ENCODE data around the gene SOX1.

SOX1 gene

GRCh38 chr13:112060282-112060830 is 6.6 kb upstream of the SOX1 start:
- TF ChIP-seq, protein P1, sequence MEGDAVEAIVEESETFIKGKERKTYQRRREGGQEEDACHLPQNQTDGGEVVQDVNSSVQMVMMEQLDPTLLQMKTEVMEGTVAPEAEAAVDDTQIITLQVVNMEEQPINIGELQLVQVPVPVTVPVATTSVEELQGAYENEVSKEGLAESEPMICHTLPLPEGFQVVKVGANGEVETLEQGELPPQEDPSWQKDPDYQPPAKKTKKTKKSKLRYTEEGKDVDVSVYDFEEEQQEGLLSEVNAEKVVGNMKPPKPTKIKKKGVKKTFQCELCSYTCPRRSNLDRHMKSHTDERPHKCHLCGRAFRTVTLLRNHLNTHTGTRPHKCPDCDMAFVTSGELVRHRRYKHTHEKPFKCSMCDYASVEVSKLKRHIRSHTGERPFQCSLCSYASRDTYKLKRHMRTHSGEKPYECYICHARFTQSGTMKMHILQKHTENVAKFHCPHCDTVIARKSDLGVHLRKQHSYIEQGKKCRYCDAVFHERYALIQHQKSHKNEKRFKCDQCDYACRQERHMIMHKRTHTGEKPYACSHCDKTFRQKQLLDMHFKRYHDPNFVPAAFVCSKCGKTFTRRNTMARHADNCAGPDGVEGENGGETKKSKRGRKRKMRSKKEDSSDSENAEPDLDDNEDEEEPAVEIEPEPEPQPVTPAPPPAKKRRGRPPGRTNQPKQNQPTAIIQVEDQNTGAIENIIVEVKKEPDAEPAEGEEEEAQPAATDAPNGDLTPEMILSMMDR (IDR thresholded peaks at IDR 0.05; ENCODE audit: low read length) = no peak
- TF ChIP-seq EZH2 (IDR thresholded peaks at IDR 0.05; ENCODE audit: borderline replicate concordance, low read length) = no peak
- Histone ChIP-seq H3K4me1 (ENCODE audit: insufficient read depth, low read length, severe bottlenecking) (no peaks in the 10 kb centered on the region), H4K20me1 (ENCODE audit: insufficient read depth, low read length) (no peaks in the 10 kb centered on the region), H2AFZ (ENCODE audit: low read length) (no peak overlapping the region), H3K27me3 (ENCODE audit: insufficient read depth, low read length) (no peaks in the 10 kb centered on the region; the same call in 1 of the 2 replicates), H3K4me2 (ENCODE audit: low read length) (no peak overlapping the region), H3F3A (ENCODE audit: insufficient read depth, low read length) (no peaks in the 10 kb centered on the region), H3K9me2 (ENCODE audit: low read depth, low read length) (no peaks in the 10 kb centered on the region), H3K9me3 (ENCODE audit: low read length) (no peaks in the 10 kb centered on the region), H3K9ac (ENCODE audit: low read length) (no peak overlapping the region), H3K36me3 (ENCODE audit: insufficient read depth, low read length) (no peaks in the 10 kb centered on the region), H3K79me2 (ENCODE audit: insufficient read depth, low read length) (no peaks in the 10 kb centered on the region), H3K27ac (ENCODE audit: low read depth, low read length, poor library complexity, severe bottlenecking) (no peak overlapping the region), H3K4me3 (ENCODE audit: low read depth, low read length, poor library complexity, severe bottlenecking) (no peak overlapping the region)

GRCh38 chr13:112060899-112061366 is 6.0 kb upstream of the SOX1 start:
- H3K4me2 ChIP-seq (ENCODE audit: low read length) = no peak overlapping the region
- H3K27me3 ChIP-seq (ENCODE audit: insufficient read depth, low read length) = no peaks in the 10 kb centered on the region; the same call in 1 of the 2 replicates

GRCh38 chr13:112061367-112062061 is 5.4 kb upstream of the SOX1 start:
- H4K20me1 ChIP-seq (ENCODE audit: insufficient read depth, low read length) = no peaks in the 10 kb centered on the region
- no peak overlapping the region for H3K27ac ChIP-seq (ENCODE audit: low read depth, low read length, poor library complexity, severe bottlenecking)
- no peaks in the 10 kb centered on the region for H3K79me2 ChIP-seq (ENCODE audit: insufficient read depth, low read length)
- H3K9ac ChIP-seq (ENCODE audit: low read length) = no peak overlapping the region
- TF ChIP-seq EZH2 (IDR thresholded peaks at IDR 0.05; ENCODE audit: borderline replicate concordance, low read length) = no peak
- TF ChIP-seq, protein P1 (IDR thresholded peaks at IDR 0.05; ENCODE audit: low read length) = no peak
- no peak overlapping the region for H3K4me3 ChIP-seq (ENCODE audit: low read depth, low read length, poor library complexity, severe bottlenecking)
- no peaks in the 10 kb centered on the region; the same call in 1 of the 2 replicates for H3K27me3 ChIP-seq (ENCODE audit: insufficient read depth, low read length)
- H3K4me2 ChIP-seq (ENCODE audit: low read length) = no peak overlapping the region
- H3K9me2 ChIP-seq (ENCODE audit: low read depth, low read length) = no peaks in the 10 kb centered on the region
- H3K4me1 ChIP-seq (ENCODE audit: insufficient read depth, low read length, severe bottlenecking) = no peaks in the 10 kb centered on the region
- no peak overlapping the region for H2AFZ ChIP-seq (ENCODE audit: low read length)
- H3K36me3 ChIP-seq (ENCODE audit: insufficient read depth, low read length) = no peaks in the 10 kb centered on the region
- no peaks in the 10 kb centered on the region for H3F3A ChIP-seq (ENCODE audit: insufficient read depth, low read length)
- H3K9me3 ChIP-seq (ENCODE audit: low read length) = no peaks in the 10 kb centered on the region

More at GRCh38 chr13:112060899-112061366, 6.0 kb upstream of the SOX1 start:
- no peaks in the 10 kb centered on the region for H3K9me2 ChIP-seq (ENCODE audit: low read depth, low read length)
- no peak overlapping the region for H3K9ac ChIP-seq (ENCODE audit: low read length)
- H3K27ac ChIP-seq (ENCODE audit: low read depth, low read length, poor library complexity, severe bottlenecking) = no peak overlapping the region
- H3K4me3 ChIP-seq (ENCODE audit: low read depth, low read length, poor library complexity, severe bottlenecking) = no peak overlapping the region
- H3K9me3 ChIP-seq (ENCODE audit: low read length) = no peaks in the 10 kb centered on the region
- H3K36me3 ChIP-seq (ENCODE audit: insufficient read depth, low read length) = no peaks in the 10 kb centered on the region
- H3K79me2 ChIP-seq (ENCODE audit: insufficient read depth, low read length) = no peaks in the 10 kb centered on the region
- H2AFZ ChIP-seq (ENCODE audit: low read length) = no peak overlapping the region
- H4K20me1 ChIP-seq (ENCODE audit: insufficient read depth, low read length) = no peaks in the 10 kb centered on the region
- TF ChIP-seq, protein P1 (IDR thresholded peaks at IDR 0.05; ENCODE audit: low read length) = no peak
- no peak for TF ChIP-seq EZH2 (IDR thresholded peaks at IDR 0.05; ENCODE audit: borderline replicate concordance, low read length)
- H3K4me1 ChIP-seq (ENCODE audit: insufficient read depth, low read length, severe bottlenecking) = no peaks in the 10 kb centered on the region
- H3F3A ChIP-seq (ENCODE audit: insufficient read depth, low read length) = no peaks in the 10 kb centered on the region
